ENCODE data around the gene GDNF.

The GDNF gene

GRCh38 chr5:37816883-37817282, 23.0 kb downstream of the GDNF start:
- no peak for TF ChIP-seq CTCF (conservative IDR thresholded peaks at IDR 0.05; ENCODE audit: low read depth, low read length)
- H3K4me3 ChIP-seq (ENCODE audit: low read length), result no peak overlapping the region
- DNase-seq (ENCODE audit: low read depth), result no peak

DNA sequence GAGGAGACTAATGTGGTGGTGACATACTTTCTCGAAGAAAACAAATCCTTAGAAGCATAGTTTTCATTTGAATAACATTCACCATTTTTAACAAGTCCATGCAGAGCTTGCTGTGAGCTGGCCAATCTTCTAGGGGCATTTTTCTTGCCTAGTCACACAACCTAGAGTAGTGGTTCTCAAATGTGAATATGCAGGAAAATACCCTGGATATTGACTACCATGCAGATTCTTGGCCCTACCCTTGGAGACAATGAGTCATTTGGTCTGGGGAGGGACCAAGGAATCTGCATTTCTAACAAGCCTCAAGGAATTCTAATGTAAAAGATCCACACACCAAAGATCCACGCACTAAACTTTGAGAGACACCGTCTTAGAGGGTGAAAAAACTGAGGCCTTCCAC, 23.5 kb downstream of the GDNF start:
- H3K4me3 ChIP-seq (ENCODE audit: low read length), result no peak overlapping the region
- TF ChIP-seq CTCF (conservative IDR thresholded peaks at IDR 0.05; ENCODE audit: low read depth, low read length), result no peak
- no peak for DNase-seq (ENCODE audit: low read depth)

DNA sequence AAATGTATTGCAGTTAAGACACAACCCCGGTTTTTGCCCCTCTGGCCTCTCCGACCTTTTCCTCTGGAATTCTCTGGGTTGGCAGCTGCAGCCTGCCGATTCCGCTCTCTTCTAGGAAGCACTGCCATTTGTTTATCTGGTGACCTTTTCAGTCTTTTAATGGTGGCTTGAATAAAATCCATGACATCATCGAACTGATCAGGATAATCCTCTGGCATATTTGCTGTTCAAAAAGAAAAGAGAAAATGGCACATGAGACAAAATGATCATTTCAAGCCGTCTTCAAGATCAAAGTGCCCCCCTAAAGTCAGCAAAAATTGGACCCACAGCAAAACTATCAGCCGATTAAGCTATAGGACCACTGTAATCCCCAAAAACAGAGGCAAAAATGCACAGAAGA, 23.9 kb downstream of the GDNF start:
- no peak overlapping the region for H3K4me3 ChIP-seq (ENCODE audit: low read length)
- no peak for DNase-seq (ENCODE audit: low read depth)
- TF ChIP-seq CTCF (conservative IDR thresholded peaks at IDR 0.05; ENCODE audit: low read depth, low read length), result no peak

GRCh38 chr5:37814699-37815098, 25.1 kb downstream of the GDNF start:
- H3K4me3 ChIP-seq (ENCODE audit: low read length), result no peak overlapping the region
- TF ChIP-seq CTCF (conservative IDR thresholded peaks at IDR 0.05; ENCODE audit: low read depth, low read length), result no peak
- no peak for DNase-seq (ENCODE audit: low read depth)

GRCh38 chr5:37812365-37812764, 27.5 kb downstream of the GDNF start:
- TF ChIP-seq CTCF (conservative IDR thresholded peaks at IDR 0.05; ENCODE audit: low read depth, low read length), result no peak
- DNase-seq (ENCODE audit: low read depth), result no peak

DNA sequence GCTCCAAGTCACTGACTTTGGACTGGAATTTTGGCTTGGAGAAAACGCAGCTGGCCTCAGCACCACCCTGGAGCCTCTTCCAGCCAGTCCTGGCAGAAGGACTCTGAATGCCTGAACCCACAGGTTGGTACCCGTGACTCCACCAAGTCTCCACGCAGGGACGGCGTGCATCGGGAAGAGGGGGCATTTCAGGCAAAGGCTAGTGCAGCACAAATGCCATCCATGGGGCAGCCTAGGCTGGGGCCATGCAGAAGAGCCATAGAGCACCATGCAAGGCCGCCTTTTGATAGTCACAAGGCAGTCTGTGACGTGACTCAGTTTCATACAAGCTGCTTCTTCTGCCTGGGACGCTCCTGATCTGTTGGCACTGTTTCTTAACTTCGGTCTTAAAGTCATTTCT, 28.0 kb downstream of the GDNF start:
- TF ChIP-seq CTCF (conservative IDR thresholded peaks at IDR 0.05; ENCODE audit: low read depth, low read length), result no peak
- no peak for DNase-seq (ENCODE audit: low read depth)
- H3K4me3 ChIP-seq (ENCODE audit: low read length), result no peak overlapping the region

More at GRCh38 chr5:37812365-37812764, 27.5 kb downstream of the GDNF start:
- H3K4me3 ChIP-seq (ENCODE audit: low read length), result no peak overlapping the region

- no peak for TF ChIP-seq CTCF (conservative IDR thresholded peaks at IDR 0.05; ENCODE audit: low read depth, low read length)
- H3K4me3 ChIP-seq (ENCODE audit: low read length), result no peak overlapping the region
- DNase-seq (ENCODE audit: low read depth), result no peak
Observed at GRCh38 chr5:37810311-37810710, 29.5 kb downstream of the GDNF start.

Measured in retinal pigment epithelial cell (primary cell).